H1 (cell line): Measurements from ENCODE around the gene C1QTNF1. TPM values are rescaled to one million over a fixed set of nuclear protein-coding genes. Genes with fewer than 3 reads are reported as not detected.

Experiments
- CTCF ChIA-PET: fragments of 300-600 bp; sonication (Branson Sonifier 250); formaldehyde crosslinking; loops from one replicate; lab custom pipeline; 2021; ENCODE audit not compliant: partially characterized antibody; lab: Charles Lee
- POLR2A ChIA-PET: fragments of 300-600 bp; sonication (Branson Sonifier 250); formaldehyde crosslinking; loops from one replicate; lab custom pipeline; 2021; ENCODE audit warnings: inconsistent platforms; ENCODE audit not compliant: partially characterized antibody; lab: Charles Lee
- DNase-seq, 2 experiments: peaks; one replicate each; pipeline versions ENCODE4 v3.0.0 to v3.0.0-alpha.2; 2010 to 2022; ENCODE audit warnings: low spot score in 2 of 2, low read depth in 1 of 2, mixed read lengths in 1 of 2
- FAIRE-seq: peaks from 2 replicates; lab custom pipeline; 2011; peaks lifted over from hg19 to GRCh38; lab: Jason Lieb, UNC
- H2AFZ ChIP-seq: 2 replicates; pipeline ENCODE4 v1.8.1; 2012; ENCODE audit warnings: low read length, inconsistent platforms
- H2AK5ac ChIP-seq: 2 replicates; pipeline ENCODE4 v1.6.1; 2013; ENCODE audit warnings: low read depth, low read length
- H2BK120ac ChIP-seq: replicated peaks from 2 replicates; pipeline ENCODE3; 2013; ENCODE audit warnings: low read depth, low read length, inconsistent platforms
- H2BK12ac ChIP-seq: 2 replicates; pipeline ENCODE4 v1.6.1; 2013; ENCODE audit warnings: low read depth, low read length
- H2BK15ac ChIP-seq: 2 replicates; pipeline ENCODE4 v1.6.1; 2013; ENCODE audit warnings: low read length
- H2BK20ac ChIP-seq: 2 replicates; pipeline ENCODE4 v1.6.1; 2013; ENCODE audit warnings: low read length
- H2BK5ac ChIP-seq: 2 replicates; pipeline ENCODE4 v1.6.1; 2013; ENCODE audit warnings: low read depth, low read length
- H3K14ac ChIP-seq: 2 replicates; pipeline ENCODE4 v1.6.1; 2013; ENCODE audit warnings: inconsistent platforms; ENCODE audit not compliant: insufficient read length
- H3K18ac ChIP-seq: 2 replicates; pipeline ENCODE4 v1.6.1; 2013; ENCODE audit warnings: low read length; ENCODE audit errors: extremely low read depth
- H3K23ac ChIP-seq: 2 replicates; pipeline ENCODE4 v1.6.1; 2013; ENCODE audit warnings: inconsistent platforms; ENCODE audit not compliant: insufficient read length
- H3K23me2 ChIP-seq: 2 replicates; pipeline ENCODE4 v1.6.1; 2013; ENCODE audit warnings: low read depth, low read length
- H3K27ac ChIP-seq: 2 replicates; pipeline ENCODE4 v1.6.1; 2011; ENCODE audit warnings: low read depth, low read length, inconsistent platforms
- H3K27me3 ChIP-seq, 4 experiments: replicated peaks in 1 of 4; 1 replicate in 1 of 4; 2 replicates in 3 of 4; pipeline versions ENCODE4 v1.6.1 to v1.8.1; 2011 to 2013; ENCODE audit warnings: low read length in 3 of 4, mild to moderate bottlenecking in 3 of 4, inconsistent platforms in 2 of 4, mixed read lengths in 2 of 4, moderate library complexity in 1 of 4; ENCODE audit not compliant: control insufficient read depth in 3 of 4, insufficient read depth in 3 of 4; ENCODE audit errors: extremely low read depth in 1 of 4
- H3K36me3 ChIP-seq, 4 experiments: 2 replicates each; pipeline versions ENCODE4 v1.6.1 to v1.8.1; 2011 to 2013; ENCODE audit warnings: mild to moderate bottlenecking in 4 of 4, low read length in 3 of 4, moderate library complexity in 2 of 4, control low read depth in 1 of 4, inconsistent platforms in 1 of 4; ENCODE audit not compliant: insufficient read depth in 4 of 4, control insufficient read depth in 2 of 4
- H3K4ac ChIP-seq: replicated peaks from 2 replicates; pipeline ENCODE3; 2013; ENCODE audit warnings: low read length, low read depth, mixed read lengths, inconsistent platforms; ENCODE audit not compliant: insufficient read length
- H3K4me1 ChIP-seq, 4 experiments: replicated peaks in 1 of 4; 1 replicate in 1 of 4; 2 replicates in 3 of 4; pipeline versions ENCODE4 v1.6.1 to v1.8.1; 2011 to 2013; ENCODE audit warnings: low read length in 3 of 4, inconsistent platforms in 2 of 4, mixed read lengths in 1 of 4; ENCODE audit not compliant: insufficient read depth in 4 of 4, control insufficient read depth in 3 of 4
- H3K4me2 ChIP-seq, 2 experiments: 2 replicates each; pipeline versions ENCODE4 v1.6.1 to v1.8.1; 2011 to 2013; ENCODE audit warnings: low read depth in 2 of 2, low read length in 2 of 2, control low read depth in 1 of 2, inconsistent platforms in 1 of 2, mild to moderate bottlenecking in 1 of 2; ENCODE audit not compliant: insufficient read depth in 1 of 2
- H3K4me3 ChIP-seq, 4 experiments: fragments of 200-600, 300-600 bp in 1 of 4; sonication (generic), shearing (Covaris generic), sonication (Bioruptor Twin) in 1 of 4; 2 replicates each; pipeline versions ENCODE4 v1.5.1 to v1.8.1; 2011 to 2016; ENCODE audit warnings: low read length in 4 of 4, low read depth in 3 of 4, control low read depth in 2 of 4, inconsistent platforms in 2 of 4, mild to moderate bottlenecking in 2 of 4, mixed read lengths in 1 of 4, moderate library complexity in 1 of 4; ENCODE audit not compliant: insufficient read depth in 2 of 4; ENCODE audit errors: extremely low read depth in 1 of 4
- H3K56ac ChIP-seq: replicated peaks from 2 replicates; pipeline ENCODE3; 2013; ENCODE audit warnings: low read depth, mild to moderate bottlenecking, mixed read lengths, low read length, inconsistent platforms; ENCODE audit not compliant: insufficient read length
- H3K79me1 ChIP-seq: 2 replicates; pipeline ENCODE4 v1.6.1; 2013; ENCODE audit warnings: low read depth, low read length, control low read depth
- H3K79me2 ChIP-seq, 2 experiments: 2 replicates each; pipeline versions ENCODE4 v1.6.1 to v1.8.1; 2012 to 2013; ENCODE audit warnings: low read length in 2 of 2, mild to moderate bottlenecking in 2 of 2, inconsistent platforms in 1 of 2; ENCODE audit not compliant: insufficient read depth in 2 of 2, control insufficient read depth in 1 of 2
- H3K9ac ChIP-seq, 4 experiments: replicated peaks in 1 of 4; 1 replicate in 1 of 4; 2 replicates in 3 of 4; pipeline versions ENCODE4 v1.6.1 to v1.8.1; 2011 to 2013; ENCODE audit warnings: low read depth in 3 of 4, low read length in 3 of 4, control low read depth in 2 of 4, mild to moderate bottlenecking in 2 of 4, moderate library complexity in 2 of 4, inconsistent platforms in 1 of 4; ENCODE audit errors: extremely low read depth in 1 of 4
- H3K9me3 ChIP-seq, 2 experiments: 2 replicates each; pipeline versions ENCODE4 v1.6.1 to v1.8.1; 2012 to 2013; ENCODE audit warnings: mild to moderate bottlenecking in 2 of 2, moderate library complexity in 2 of 2, control low read depth in 1 of 2, inconsistent platforms in 1 of 2, low read depth in 1 of 2, low read length in 1 of 2, mixed read lengths in 1 of 2; ENCODE audit not compliant: insufficient read depth in 2 of 2
- H4K20me1 ChIP-seq, 2 experiments: replicated peaks in 1 of 2; 2 replicates each; pipeline versions ENCODE3 to v1.8.1; 2011 to 2013; ENCODE audit warnings: inconsistent platforms in 2 of 2, low read length in 2 of 2, mild to moderate bottlenecking in 1 of 2; ENCODE audit not compliant: insufficient read depth in 2 of 2, control insufficient read depth in 1 of 2
- H4K5ac ChIP-seq: 2 replicates; pipeline ENCODE4 v1.6.1; 2013; ENCODE audit warnings: low read length, low read depth, mixed read lengths, inconsistent platforms; ENCODE audit not compliant: insufficient read length
- H4K8ac ChIP-seq: 2 replicates; pipeline ENCODE4 v1.8.0; 2013; ENCODE audit warnings: mild to moderate bottlenecking, moderate library complexity, low read length, inconsistent platforms; ENCODE audit not compliant: insufficient read depth; ENCODE audit errors: extremely low read depth
- H4K91ac ChIP-seq: replicated peaks from 2 replicates; pipeline ENCODE3; 2013; ENCODE audit warnings: low read length, mixed read lengths, inconsistent platforms; ENCODE audit not compliant: insufficient read length
- CHD1 ChIP-seq: IDR thresholded peaks from 2 replicates; pipeline ENCODE4 v1.6.1; 2012; ENCODE audit warnings: low read depth, low read length, improper control_type of control experiment
- CHD2 ChIP-seq: IDR thresholded peaks from 2 replicates; pipeline ENCODE4 v1.6.1; 2012; ENCODE audit warnings: low read length, improper control_type of control experiment
- CREB1 ChIP-seq: IDR thresholded peaks from 2 replicates; pipeline ENCODE4 v1.6.1; 2012; ENCODE audit warnings: inconsistent platforms
- EP300 ChIP-seq, 2 experiments: IDR thresholded peaks; 1 replicate in 1 of 2; 2 replicates in 1 of 2; pipeline ENCODE4 v1.6.1; 2011 to 2012; ENCODE audit warnings: low read depth in 2 of 2, low read length in 2 of 2, mild to moderate bottlenecking in 2 of 2, borderline replicate concordance in 1 of 2, inconsistent platforms in 1 of 2, moderate library complexity in 1 of 2
- JUND ChIP-seq: IDR thresholded peaks from 2 replicates; pipeline ENCODE4 v1.6.1; 2011; ENCODE audit warnings: mild to moderate bottlenecking, improper control_type of control experiment, low read length
- KDM5A ChIP-seq: fragments of 200-600 bp; IDR thresholded peaks from 2 replicates; pipeline ENCODE4 v1.7.1; 2012; ENCODE audit warnings: mild to moderate bottlenecking, low read length, inconsistent platforms, mixed read lengths
- RAD21 ChIP-seq, 2 experiments: IDR thresholded peaks in 1 of 2; conservative IDR thresholded peaks in 1 of 2; 2 replicates each; pipeline ENCODE4 v1.6.1; 2011; ENCODE audit warnings: low read depth in 2 of 2, low read length in 2 of 2, improper control_type of control experiment in 1 of 2, inconsistent platforms in 1 of 2, mild to moderate bottlenecking in 1 of 2, moderate library complexity in 1 of 2
- RBBP5 ChIP-seq: IDR thresholded peaks from 2 replicates; pipeline ENCODE4 v1.7.1; 2012; ENCODE audit warnings: low read depth, mild to moderate bottlenecking, inconsistent platforms, low read length, moderate library complexity, borderline replicate concordance
- SRF ChIP-seq: IDR thresholded peaks from 2 replicates; pipeline ENCODE4 v1.6.1; 2011; ENCODE audit warnings: mild to moderate bottlenecking, low read depth, low read length, moderate library complexity
- TBP ChIP-seq: IDR thresholded peaks from 2 replicates; pipeline ENCODE4 v1.6.1; 2011; ENCODE audit warnings: low read depth, low read length, improper control_type of control experiment
- TCF12 ChIP-seq: IDR thresholded peaks from 2 replicates; pipeline ENCODE4 v1.6.1; 2011; ENCODE audit warnings: low read depth, mild to moderate bottlenecking, low read length
- TEAD4 ChIP-seq: IDR thresholded peaks from 2 replicates; pipeline ENCODE4 v1.6.1; 2012; ENCODE audit warnings: low read depth, low read length, inconsistent platforms, mixed read lengths
- WGBS, 2 experiments: shearing (Covaris generic) in 1 of 2; methylation state at CpG; one replicate each; pipeline versions ENCODE4 v1.1.6 to v1.1.7; 2013 to 2015; ENCODE audit warnings: low lambda C conversion rate in 2 of 2, mixed read lengths in 2 of 2, inconsistent platforms in 1 of 2, low coverage in 1 of 2, missing lambda C conversion rate in 1 of 2; ENCODE audit not compliant: insufficient replicate concordance in 2 of 2, insufficient coverage in 1 of 2, insufficient read length in 1 of 2; ENCODE audit errors: extremely low coverage in 1 of 2, missing lambda C conversion rate in 1 of 2; 5-methylcytosine and 5-hydroxymethylcytosine counted together
- polyA plus RNA-seq, 7 experiments: library from polyadenylated mRNA; depleted of rRNA in 3 of 7; stranded (reverse) in 5 of 7; unstranded in 2 of 7; fragments of >200 nt in 5 of 7; fragments of 200-250 nt in 2 of 7; gene quantifications; 1 replicate in 5 of 7; 2 replicates in 1 of 7; 4 replicates in 1 of 7; pipeline versions ENCODE4 v1.2.1 to v1.2.3, GENCODE V29; 2011 to 2013; ENCODE audit warnings: missing spikeins in 2 of 7, mixed read lengths in 2 of 7
- total RNA-seq: library from RNA; stranded (reverse); fragmentation: NEBNext Ultra II Directional; extraction: Animal tissue kit (Norgen Biotek cat#: 25700); gene quantifications from 2 replicates; pipeline ENCODE4 v1.2.1, GENCODE V29; 2021

Gene C1QTNF1
- total and polyA plus RNA-seq, 2 of the 8 experiments (the other 6 are each of a cell fraction or from before 2014, with no cell fraction given) = 1.5 to 2.5 TPM

DNA sequence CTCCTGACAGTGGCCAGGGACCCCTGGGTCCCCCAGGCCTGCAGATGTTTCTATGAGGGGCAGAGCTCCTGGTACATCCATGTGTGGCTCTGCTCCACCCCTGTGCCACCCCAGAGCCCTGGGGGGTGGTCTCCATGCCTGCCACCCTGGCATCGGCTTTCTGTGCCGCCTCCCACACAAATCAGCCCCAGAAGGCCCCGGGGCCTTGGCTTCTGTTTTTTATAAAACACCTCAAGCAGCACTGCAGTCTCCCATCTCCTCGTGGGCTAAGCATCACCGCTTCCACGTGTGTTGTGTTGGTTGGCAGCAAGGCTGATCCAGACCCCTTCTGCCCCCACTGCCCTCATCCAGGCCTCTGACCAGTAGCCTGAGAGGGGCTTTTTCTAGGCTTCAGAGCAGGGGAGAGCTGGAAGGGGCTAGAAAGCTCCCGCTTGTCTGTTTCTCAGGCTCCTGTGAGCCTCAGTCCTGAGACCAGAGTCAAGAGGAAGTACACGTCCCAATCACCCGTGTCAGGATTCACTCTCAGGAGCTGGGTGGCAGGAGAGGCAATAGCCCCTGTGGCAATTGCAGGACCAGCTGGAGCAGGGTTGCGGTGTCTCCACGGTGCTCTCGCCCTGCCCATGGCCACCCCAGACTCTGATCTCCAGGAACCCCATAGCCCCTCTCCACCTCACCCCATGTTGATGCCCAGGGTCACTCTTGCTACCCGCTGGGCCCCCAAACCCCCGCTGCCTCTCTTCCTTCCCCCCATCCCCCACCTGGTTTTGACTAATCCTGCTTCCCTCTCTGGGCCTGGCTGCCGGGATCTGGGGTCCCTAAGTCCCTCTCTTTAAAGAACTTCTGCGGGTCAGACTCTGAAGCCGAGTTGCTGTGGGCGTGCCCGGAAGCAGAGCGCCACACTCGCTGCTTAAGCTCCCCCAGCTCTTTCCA is 25.1 kb downstream of the C1QTNF1 start:
- POLR2A ChIA-PET = no interaction called here
- peaks cover 0 to 2% (median 0%) of the 10 kb centered on the region in 4 experiments; a peak in 3 of 7 replicates for H3K27me3 ChIP-seq
- H3K4me1 ChIP-seq = no peaks in the 10 kb centered on the region
- H3K4me3 ChIP-seq = no peak overlapping the region
- no peak overlapping the region for H2AK5ac ChIP-seq
- no peak overlapping the region for H3K14ac ChIP-seq
- H3K79me2 ChIP-seq = no peaks in the 10 kb centered on the region
- H3K79me1 ChIP-seq = no peaks in the 10 kb centered on the region
- no peak overlapping the region for H3K4me2 ChIP-seq
- no peak overlapping the region for H2AFZ ChIP-seq
- no peak for FAIRE-seq
- no peak overlapping the region for H3K9ac ChIP-seq
- H4K20me1 ChIP-seq = no peaks in the 10 kb centered on the region
- no peak overlapping the region for H3K27ac ChIP-seq
- no peaks in the 10 kb centered on the region for H3K23me2 ChIP-seq
- no peak overlapping the region for H2BK120ac ChIP-seq
- CTCF ChIA-PET = interaction anchor here (0.9 to 2.6 kb wide), 12 partner anchors 8 to 347 kb away, joined by 3 to 9 read pairs (median 4); no protein-coding TSS in a partner anchor
- no peak overlapping the region for H3K4ac ChIP-seq
- H4K8ac ChIP-seq = no peak overlapping the region
- H3K36me3 ChIP-seq = no peaks in the 10 kb centered on the region
- peaks cover 0 to 5% of the 10 kb centered on the region in 2 experiments; a peak in 3 of 4 replicates for H3K9me3 ChIP-seq
- no peak for DNase-seq
- no peak overlapping the region for H3K56ac ChIP-seq
- no peak overlapping the region for H3K18ac ChIP-seq
- H3K23ac ChIP-seq = no peak overlapping the region
- no peak overlapping the region for H4K5ac ChIP-seq
- H2BK15ac ChIP-seq = no peak overlapping the region
- WGBS, 2 experiments = 87% methylated on average over 17 of the region's 21 CpGs; no CpG with 5 or more reads in 1 of the 2 experiments
- H2BK20ac ChIP-seq = no peak overlapping the region
- H4K91ac ChIP-seq = no peak overlapping the region
- no peak overlapping the region for H2BK12ac ChIP-seq
- H2BK5ac ChIP-seq = no peak overlapping the region
- TF ChIP-seq RBBP5 (no peak), TBP (no peak), KDM5A (no peak), TCF12 (no peak), JUND (no peak), EP300 (IDR thresholded peaks at IDR 0.05; ENCODE audit: borderline replicate concordance in 1 of 2, low read depth in 2 of 2, low read length in 2 of 2) (no peak), CHD1 (no peak), TEAD4 (no peak), CREB1 (no peak), SRF (no peak), RAD21 (IDR thresholded peaks at IDR 0.05 in 1 of 2, conservative IDR thresholded peaks at IDR 0.05 in 1 of 2; ENCODE audit: low read depth in 2 of 2, low read length in 2 of 2) (no peak), CHD2 (no peak)
